Left hindlimb (tissue), 1 donor: ENCODE measurements around the gene SPG7.
A peak's percentile ranks its signal among the peaks of the same experiment; 100 is the strongest.
"Not testable (repeated sequence)": the region's sequence is repeated elsewhere in the genome, so short reads cannot be mapped to it uniquely, and the experiment has no call there.

Experiments
- DNase-seq: peaks from one replicate; pipeline ENCODE4 v3.0.0-alpha.2; 2018

The SPG7 gene

GRCh38 chr16:89507834-89508590, at the start of gene SPG7:
SPG7 (plus strand) TSS chr16:89508403; CDS start chr16:89508418, 15 bp downstream.
- DNase-seq, result peak; percentile 94

DNA sequence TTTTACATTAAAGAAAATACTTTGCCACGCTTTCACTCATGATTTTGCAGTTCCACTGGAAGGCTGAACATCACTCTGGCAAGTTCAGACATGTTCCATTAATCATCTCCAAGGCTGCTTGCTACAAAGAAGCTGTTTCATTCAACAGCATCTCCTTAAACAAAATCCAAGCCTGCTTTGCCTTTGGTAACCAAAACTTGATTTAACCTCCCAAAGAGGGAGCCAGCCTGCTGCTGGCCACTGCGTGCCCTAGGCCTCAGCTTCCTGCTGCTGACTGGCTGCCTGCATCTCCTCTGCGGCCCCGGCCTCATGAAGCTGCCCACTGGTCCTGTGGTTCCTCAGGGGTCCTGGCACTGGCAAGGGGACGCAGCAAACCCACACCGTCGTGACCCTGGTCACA, 49.7 kb upstream of the SPG7 start:
- no peak for DNase-seq

GRCh38 chr16:89458967-89459366, 49.2 kb upstream of the SPG7 start:
- peak; percentile 53 for DNase-seq

GRCh38 chr16:89460556-89460955, 47.6 kb upstream of the SPG7 start:
- DNase-seq, result no peak

DNA sequence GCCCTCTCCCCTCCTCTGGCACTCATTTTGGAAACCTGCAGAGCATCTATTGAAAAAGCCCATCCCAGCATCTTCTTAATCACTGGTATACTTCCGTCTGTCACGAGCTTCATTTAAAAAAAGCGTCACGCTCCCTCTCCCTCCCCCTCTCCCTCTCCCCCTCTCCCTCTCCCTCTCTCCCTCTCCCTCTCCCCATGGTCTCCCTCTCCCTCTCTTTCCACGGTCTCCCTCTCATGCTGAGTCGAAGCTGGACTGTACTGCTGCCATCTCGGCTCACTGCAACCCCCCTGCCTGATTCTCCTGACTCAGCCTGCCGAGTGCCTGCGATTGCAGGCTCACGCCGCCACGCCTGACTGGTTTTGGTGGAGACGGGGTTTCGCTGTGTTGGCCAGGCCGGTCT, 46.3 kb upstream of the SPG7 start:
- not testable (repeated sequence) for DNase-seq

GRCh38 chr16:89462639-89463038, 45.6 kb upstream of the SPG7 start:
- DNase-seq, result not testable (repeated sequence)

- DNase-seq, result not testable (repeated sequence)
These were observed 44.9 kb upstream of the SPG7 start for GRCh38 chr16:89463312-89463711.

DNA sequence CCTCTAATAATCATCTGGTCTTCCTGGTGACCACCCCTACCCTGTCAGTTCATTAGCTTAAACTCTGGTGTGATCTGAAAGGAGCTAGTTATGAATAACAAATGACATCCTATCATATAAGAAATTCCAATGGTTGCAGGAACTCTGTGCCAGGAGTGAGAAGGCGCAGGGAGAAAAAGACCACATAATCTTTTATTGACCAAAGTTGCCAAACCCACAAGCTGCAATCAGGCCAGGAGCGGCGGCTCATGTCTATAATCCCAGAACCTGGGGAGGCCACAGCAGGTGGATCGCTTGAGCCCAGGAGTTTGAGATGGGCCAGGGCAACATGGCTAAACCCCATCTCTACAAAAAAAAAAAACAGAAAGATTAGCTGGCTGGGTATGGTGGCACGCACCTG, 41.3 kb upstream of the SPG7 start:
- no peak for DNase-seq

GRCh38 chr16:89467382-89467781, 40.8 kb upstream of the SPG7 start:
- DNase-seq, result no peak

DNA sequence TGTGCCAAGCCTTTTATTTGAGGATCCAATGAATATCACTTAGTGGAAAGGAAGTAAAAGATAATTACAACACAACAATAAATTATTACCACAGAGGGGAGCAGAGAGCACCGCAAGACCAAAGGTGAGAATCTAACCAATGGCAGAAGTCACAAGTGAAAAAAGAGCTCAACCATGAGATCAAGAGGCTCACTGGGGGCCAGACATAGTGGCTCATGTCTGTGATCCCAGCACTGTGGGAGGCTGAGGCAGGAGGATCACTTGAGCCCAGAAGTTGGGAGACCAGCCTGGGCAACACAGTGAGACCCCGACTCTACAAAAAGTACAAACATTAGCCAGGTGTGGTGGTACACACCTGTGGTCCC, 35.5 kb upstream of the SPG7 start:
- no peak for DNase-seq

DNA sequence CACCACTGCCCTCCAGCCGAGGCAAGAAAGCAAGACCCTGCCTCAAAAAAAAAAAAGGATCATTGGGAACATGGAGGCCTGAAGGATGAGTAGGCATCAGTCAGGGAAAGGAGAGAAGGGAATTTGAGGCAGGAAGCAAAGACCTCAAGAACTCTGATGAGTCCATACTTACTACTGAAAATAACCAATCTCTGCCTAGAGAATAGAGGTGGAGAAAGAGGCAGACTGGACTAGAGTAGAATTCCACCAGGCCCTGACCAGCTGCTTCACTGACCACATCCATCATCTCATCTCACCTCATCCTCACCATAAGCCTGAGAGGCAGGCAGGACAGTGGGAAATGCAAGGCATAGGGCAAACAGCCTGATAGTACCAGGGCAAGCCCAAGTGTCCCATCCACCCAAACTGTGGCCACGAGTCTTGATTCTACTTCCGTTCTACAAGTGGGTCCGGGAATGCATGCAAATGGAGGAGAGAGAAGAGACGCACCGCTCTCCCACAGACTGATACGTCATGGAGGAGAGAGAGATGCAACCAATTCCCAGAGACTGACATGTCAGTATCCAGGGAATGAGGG, 35.0 kb upstream of the SPG7 start:
- DNase-seq, result no peak

- DNase-seq, result no peak
These were observed 34.3 kb upstream of the SPG7 start for GRCh38 chr16:89473791-89474414.

DNA sequence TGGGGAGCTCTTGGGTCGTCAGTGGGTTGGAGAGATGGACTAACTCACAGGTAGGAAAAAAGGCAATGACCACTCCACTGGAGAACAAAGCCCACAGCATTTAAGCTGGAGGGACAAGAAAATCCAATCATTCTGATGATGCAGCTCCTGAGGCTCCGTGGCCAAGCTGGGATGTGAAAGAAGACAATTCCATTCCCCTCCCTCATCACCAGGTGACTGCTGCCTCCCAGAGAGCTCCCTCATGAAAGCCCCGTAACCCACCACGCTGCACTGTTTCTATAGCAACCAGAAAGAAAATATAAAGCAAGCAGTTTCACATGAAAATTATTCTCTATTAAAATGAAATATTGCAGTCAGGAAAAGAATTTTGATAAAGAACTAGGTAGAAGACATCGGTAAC, 33.1 kb upstream of the SPG7 start:
- no peak for DNase-seq

DNA sequence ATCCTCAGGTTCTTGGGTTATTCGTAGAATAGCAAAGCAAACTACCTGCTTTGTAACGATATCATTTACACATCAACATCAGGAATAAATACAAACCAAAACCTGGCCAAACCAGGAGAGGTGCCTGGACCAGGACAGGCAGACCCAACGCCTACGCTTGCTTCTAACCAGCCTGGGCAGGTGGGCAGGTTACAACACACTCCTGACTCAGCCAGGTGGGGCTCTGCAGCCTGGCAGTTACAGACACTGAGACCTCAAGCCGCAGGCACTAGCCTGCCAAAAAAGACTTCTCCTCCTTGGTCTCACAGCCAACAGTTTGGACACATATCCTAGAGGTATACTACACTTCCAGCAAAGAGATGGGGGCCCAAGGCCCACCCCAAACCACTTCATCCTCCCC, 31.8 kb upstream of the SPG7 start:
- DNase-seq, result no peak

DNA sequence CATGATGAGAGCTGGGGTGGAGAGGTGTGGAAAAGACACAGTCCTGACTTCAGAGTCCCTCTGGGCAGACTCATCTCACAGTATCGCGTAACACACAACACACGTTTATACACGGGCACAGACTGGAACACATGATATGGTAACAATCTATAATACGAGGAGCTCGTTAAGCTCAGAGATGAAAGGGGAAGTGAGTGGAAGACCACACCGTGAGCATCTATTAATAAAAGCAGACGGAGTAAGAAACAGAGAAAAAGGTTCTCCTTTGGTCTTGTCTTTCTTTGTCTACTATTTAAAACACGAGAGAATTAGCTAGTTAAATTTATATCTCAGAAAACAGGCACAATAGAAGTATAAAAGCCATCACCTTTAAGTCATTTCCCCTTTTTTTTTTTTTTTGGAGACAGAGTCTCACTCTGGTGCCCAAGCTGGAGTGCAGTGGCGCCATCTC, 31.4 kb upstream of the SPG7 start:
- DNase-seq, result no peak

DNA sequence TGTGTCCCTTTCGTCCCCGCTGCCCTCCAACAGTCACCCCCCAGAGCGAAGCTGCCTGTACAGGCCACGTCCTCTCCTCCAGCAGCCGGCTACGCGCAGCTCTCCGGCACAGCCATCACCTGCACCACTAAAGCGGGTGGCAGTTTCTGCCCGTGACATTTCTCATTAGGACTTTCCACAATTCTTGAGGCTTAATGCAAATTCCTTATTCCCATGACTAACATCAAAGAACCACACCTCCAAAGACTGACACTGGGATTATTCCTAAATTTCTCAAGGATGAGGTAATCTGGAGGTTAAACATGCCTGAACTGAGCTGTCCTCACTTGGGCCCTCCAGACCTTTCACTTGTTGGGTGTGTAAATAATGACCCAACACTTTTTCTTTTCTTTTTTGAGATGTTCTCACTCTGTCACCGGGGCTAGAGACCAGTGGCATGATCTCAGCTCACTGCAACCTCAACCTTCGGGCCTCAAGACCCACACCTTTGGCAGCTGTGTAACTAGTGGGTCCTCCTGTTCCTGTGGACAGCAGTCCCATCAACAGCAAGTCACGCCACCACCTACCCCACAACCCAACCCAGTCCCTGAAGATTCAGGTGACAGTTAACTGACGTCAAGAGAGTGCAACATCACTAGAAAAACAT, 29.5 kb upstream of the SPG7 start:
- DNase-seq, result no peak

DNA sequence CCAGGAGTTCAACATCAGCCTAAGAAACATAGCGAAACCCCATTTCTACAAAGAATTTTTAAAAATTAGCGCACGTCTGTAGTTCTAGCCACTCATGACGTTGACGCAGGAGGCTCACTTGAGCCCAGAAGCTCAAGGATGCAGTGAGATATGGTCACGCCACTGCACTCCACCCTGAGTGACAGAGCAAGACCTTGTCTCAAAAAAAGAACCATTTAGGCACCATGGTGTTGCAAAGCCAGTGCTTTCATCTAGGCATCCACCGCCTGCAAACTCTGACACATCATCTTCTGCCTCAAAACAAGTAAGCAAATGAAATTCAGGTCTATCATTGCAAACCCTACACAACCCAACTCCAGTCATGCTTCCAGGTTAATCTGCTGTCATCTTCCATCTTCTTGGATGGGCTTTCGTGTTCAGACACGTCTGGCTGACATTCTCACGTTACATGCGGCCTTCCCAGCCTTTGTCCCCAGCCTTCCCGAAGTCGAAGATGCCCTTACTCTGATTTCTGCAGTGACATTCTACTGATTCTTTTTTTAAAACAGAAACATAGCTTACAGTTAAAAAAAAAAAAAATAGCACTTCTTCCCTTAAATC, 26.7 kb upstream of the SPG7 start:
- DNase-seq, result no peak

GRCh38 chr16:89482150-89482816, 25.9 kb upstream of the SPG7 start:
- DNase-seq, result no peak

DNA sequence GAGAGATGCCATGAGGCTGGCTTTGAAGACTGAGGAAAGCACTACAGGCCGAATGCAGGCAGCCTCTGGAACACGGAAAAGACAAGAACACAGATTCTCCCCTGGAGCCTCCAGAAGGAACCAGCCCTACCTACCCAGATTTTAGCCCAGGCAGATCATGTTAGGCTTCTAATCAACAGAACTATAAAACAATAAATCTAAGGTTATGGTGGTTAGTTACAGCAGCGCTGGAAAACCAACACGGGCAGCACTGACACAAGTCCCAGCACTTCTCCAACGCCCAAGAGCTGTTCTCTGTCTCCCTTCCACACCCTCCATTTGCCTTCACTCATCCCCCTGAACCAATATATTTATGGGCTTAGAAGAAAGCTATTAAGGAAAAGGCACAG, 25.4 kb upstream of the SPG7 start:
- no peak for DNase-seq

DNA sequence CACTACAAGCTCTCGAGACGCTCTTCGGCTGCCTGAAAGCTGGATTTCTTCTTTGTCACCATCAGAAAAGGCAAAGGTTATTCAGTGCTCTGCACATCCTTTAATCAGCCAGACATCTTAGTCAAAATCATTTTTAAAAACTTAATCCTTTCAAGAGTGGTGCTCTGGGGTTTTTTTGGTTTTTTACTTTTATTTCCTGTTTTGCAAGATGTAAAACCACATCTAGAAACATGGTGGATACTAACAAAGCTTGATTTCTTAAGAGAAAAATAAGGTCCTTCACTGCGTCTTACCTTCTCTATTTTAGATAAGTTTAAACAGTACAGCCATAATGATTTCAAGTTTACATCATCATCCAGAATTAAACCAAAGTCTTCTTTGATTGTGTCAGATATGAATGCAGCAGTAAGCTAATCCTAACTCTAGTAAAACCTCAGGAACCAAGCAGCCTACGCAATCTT, 24.1 kb upstream of the SPG7 start:
- DNase-seq, result no peak

DNA sequence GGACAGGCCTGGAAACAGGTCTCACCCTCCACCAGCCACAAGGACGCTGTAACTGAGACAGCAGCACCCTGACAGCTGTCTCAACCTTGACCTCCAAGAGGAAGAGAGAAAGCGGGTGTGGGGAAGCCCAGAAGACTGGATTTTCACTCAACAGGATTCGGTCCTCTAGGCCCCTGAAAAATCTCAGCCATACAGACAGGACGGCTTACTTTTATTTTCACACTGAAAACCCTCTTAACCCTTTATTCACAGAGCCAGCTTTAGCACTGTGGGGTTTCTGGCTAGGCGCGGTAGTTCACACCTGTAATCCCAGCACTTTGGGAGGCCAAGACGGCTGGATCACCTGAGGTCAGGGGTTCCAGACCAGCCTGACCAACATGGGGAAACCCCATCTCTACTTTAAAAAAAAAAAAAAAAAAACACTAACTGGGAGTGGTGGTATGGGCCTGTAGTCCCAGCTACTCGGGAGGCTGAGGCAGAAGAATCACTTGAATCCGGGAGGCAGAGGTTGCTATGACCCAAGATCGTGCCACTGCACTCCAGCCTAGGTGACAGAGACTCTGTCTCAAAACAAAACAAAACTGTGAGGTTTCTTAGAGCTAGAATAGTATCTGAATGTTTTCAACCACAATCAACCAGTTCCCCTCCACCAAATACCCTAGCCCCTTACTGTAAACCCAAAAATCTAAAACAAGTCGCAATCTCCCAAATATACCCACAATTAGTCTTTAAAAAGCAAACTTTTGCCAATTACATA, 23.1 kb upstream of the SPG7 start:
- DNase-seq, result no peak

DNA sequence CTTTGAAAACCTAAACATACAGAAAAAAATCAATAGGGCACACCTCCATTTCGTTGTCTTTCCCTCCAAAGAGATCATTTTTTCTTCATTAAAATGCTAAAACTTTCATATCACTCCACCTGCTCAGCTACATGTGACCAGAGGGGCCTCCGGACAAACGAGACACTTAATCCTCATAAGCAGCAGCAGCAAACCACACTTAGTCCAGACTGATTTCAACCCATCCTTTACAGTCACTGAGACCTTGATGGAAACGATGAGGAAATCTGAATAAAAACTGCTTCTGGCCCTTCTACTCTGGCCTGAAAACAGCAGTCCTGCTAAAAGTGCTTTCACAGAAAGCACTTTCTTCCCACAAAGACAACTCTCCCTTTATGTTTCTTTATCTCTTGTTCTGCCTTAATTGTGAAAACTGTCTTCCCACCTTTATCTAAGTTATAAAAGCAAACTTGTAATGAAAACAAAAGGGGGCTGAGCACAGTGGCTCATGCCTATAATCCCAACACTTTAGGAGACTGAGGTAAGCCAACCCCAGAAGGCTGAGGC, 22.4 kb upstream of the SPG7 start:
- no peak for DNase-seq
